ENCODE data around the gene SLC12A8. TPM values are rescaled to one million over a fixed set of nuclear protein-coding genes. Genes with fewer than 3 reads are reported as not detected.

SLC12A8 gene
- total and polyA plus RNA-seq, 8 donors = 1.5 to 31.7 (median 12.3) TPM

- Histone ChIP-seq H3K4me1 (peaks cover 0 to 16% (median 10%) of the 10 kb centered on the region in 4 donors), H3K27ac (no peak overlapping the region)
- intact Hi-C loops (cut with DNase I; ENCODE audit: low total_unique reads) = no loop called here
These were observed 59.6 kb downstream of the SLC12A8 start for GRCh38 chr3:125152951-125153350.

GRCh38 chr3:125151916-125152315 lies 60.6 kb downstream of the SLC12A8 start:
- intact Hi-C loops (cut with DNase I; ENCODE audit: low total_unique reads) = no loop called here
- no peak overlapping the region for H3K4me3 ChIP-seq
- no peak overlapping the region for H3K27ac ChIP-seq
- TF ChIP-seq CTCF (IDR thresholded peaks at IDR 0.05) = no peak
- no peak for TF ChIP-seq POLR2A (IDR thresholded peaks at IDR 0.05)
- no peak for TF ChIP-seq EP300 (IDR thresholded peaks at IDR 0.05)
- no peak for TF ChIP-seq POLR2AphosphoS5 (IDR thresholded peaks at IDR 0.05)
- no peaks in the 10 kb centered on the region for H3K27me3 ChIP-seq
- peaks cover 0 to 24% (median 11%) of the 10 kb centered on the region in 4 donors for H3K4me1 ChIP-seq
- no peaks in the 10 kb centered on the region for H3K36me3 ChIP-seq
- no peaks in the 10 kb centered on the region for H3K9me3 ChIP-seq
- 87 to 92% (median 89%) methylated on average over 1 of the region's 1 CpG for WGBS, 5 donors
- DNase-seq = no peak

More at GRCh38 chr3:125152951-125153350, 59.6 kb downstream of the SLC12A8 start:
- H3K4me3 ChIP-seq = no peak overlapping the region
- WGBS, 5 donors = 85 to 93% (median 86%) methylated on average over 10 of the region's 10 CpGs
- no peaks in the 10 kb centered on the region for H3K27me3 ChIP-seq
- H3K9me3 ChIP-seq = no peaks in the 10 kb centered on the region
- no peak for DNase-seq
- no peaks in the 10 kb centered on the region for H3K36me3 ChIP-seq
- TF ChIP-seq EP300 (IDR thresholded peaks at IDR 0.05) = no peak
- no peak for TF ChIP-seq CTCF (IDR thresholded peaks at IDR 0.05)
- no peak for TF ChIP-seq POLR2AphosphoS5 (IDR thresholded peaks at IDR 0.05)
- TF ChIP-seq POLR2A (IDR thresholded peaks at IDR 0.05) = no peak

GRCh38 chr3:125151442-125151817 lies 61.1 kb downstream of the SLC12A8 start:
- TF ChIP-seq POLR2AphosphoS5 (IDR thresholded peaks at IDR 0.05) = no peak
- TF ChIP-seq CTCF (IDR thresholded peaks at IDR 0.05) = no peak
- no peak for TF ChIP-seq EP300 (IDR thresholded peaks at IDR 0.05)
- no peak for TF ChIP-seq POLR2A (IDR thresholded peaks at IDR 0.05)
- intact Hi-C loops (cut with DNase I; ENCODE audit: low total_unique reads) = no loop called here

GRCh38 chr3:125150525-125151441 lies 61.8 kb downstream of the SLC12A8 start:
- peak in 1 of 2 donors; percentile 46 for DNase-seq
- Histone ChIP-seq H3K36me3 (no peaks in the 10 kb centered on the region), H3K27ac (no peak overlapping the region), H3K27me3 (no peaks in the 10 kb centered on the region), H3K4me1 (peaks cover 0 to 24% (median 11%) of the 10 kb centered on the region in 4 donors), H3K4me3 (no peak overlapping the region), H3K9me3 (no peaks in the 10 kb centered on the region)
- TF ChIP-seq CTCF (IDR thresholded peaks at IDR 0.05) = peak in 5 of 7 experiments; percentile 7 to 50 (median 38)
- no peak for TF ChIP-seq POLR2A (IDR thresholded peaks at IDR 0.05)
- peak in 1 of 3 donors; percentile 8 for TF ChIP-seq POLR2AphosphoS5 (IDR thresholded peaks at IDR 0.05)
- no peak for TF ChIP-seq EP300 (IDR thresholded peaks at IDR 0.05)
- 78 to 89% (median 83%) methylated on average over 14 of the region's 14 CpGs for WGBS, 5 donors
- intact Hi-C loops (cut with DNase I; ENCODE audit: low total_unique reads) = no loop called here

More at GRCh38 chr3:125151442-125151817, 61.1 kb downstream of the SLC12A8 start:
- no peak for DNase-seq
- no peaks in the 10 kb centered on the region for H3K36me3 ChIP-seq
- H3K4me3 ChIP-seq = no peak overlapping the region
- H3K27me3 ChIP-seq = no peaks in the 10 kb centered on the region
- 83 to 92% (median 88%) methylated on average over 9 of the region's 9 CpGs for WGBS, 5 donors
- peaks cover 0 to 24% (median 11%) of the 10 kb centered on the region in 4 donors for H3K4me1 ChIP-seq
- H3K27ac ChIP-seq = no peak overlapping the region
- no peaks in the 10 kb centered on the region for H3K9me3 ChIP-seq

Measured in stomach (tissue), 9 donors.